Measurements from ENCODE around the gene NIPAL4. TPM values are rescaled to one million over a fixed set of nuclear protein-coding genes. Genes with fewer than 3 reads are reported as not detected.

Gene NIPAL4
- total and polyA plus RNA-seq, 2 donors (not counting 3 experiments of a cell fraction or from before 2014, with no cell fraction given): not detected

- no peak overlapping the region for H2AFZ ChIP-seq (ENCODE audit: low read depth, low read length)
- TF ChIP-seq FOS (IDR thresholded peaks at IDR 0.05; ENCODE audit: borderline replicate concordance, insufficient read depth, low read length) (peak; percentile 59), POLR2A (IDR thresholded peaks at IDR 0.05; ENCODE audit: low read depth, low read length) (no peak), JUN (IDR thresholded peaks at IDR 0.05; ENCODE audit: borderline replicate concordance, insufficient read depth, insufficient read length, low read depth) (peak; percentile 44), MYC (IDR thresholded peaks at IDR 0.05; ENCODE audit: low read depth, low read length) (no peak)
- H3K4me3 ChIP-seq (replicated peaks in 1 of 3; ENCODE audit: insufficient read depth in 1 of 3, low read depth in 1 of 3, low read length in 3 of 3): no peak overlapping the region
- peaks cover 17 to 22% of the 10 kb centered on the region in 2 experiments for H3K27me3 ChIP-seq (ENCODE audit: control insufficient read depth in 2 of 2, insufficient read depth in 2 of 2, low read length in 2 of 2)
- DNase-seq (ENCODE audit: low read depth, low spot score) (no peak), FAIRE-seq (peak; percentile 64)
- dilution Hi-C loops (cut with MboI; ENCODE audit: extremely low pct_ligation_motif_present, low sequenced_read_pairs) (no loop called here), intact Hi-C loops (cut with micrococcal nuclease) (no loop called here)
- H4K20me1 ChIP-seq (replicated peaks; ENCODE audit: control insufficient read depth, extremely low read depth, insufficient read depth, low read length): no peaks in the 10 kb centered on the region
- H3K36me3 ChIP-seq (ENCODE audit: control insufficient read depth in 2 of 2, extremely low read depth in 1 of 2, insufficient read depth in 2 of 2, low read length in 2 of 2): no peaks in the 10 kb centered on the region
- no peaks in the 10 kb centered on the region for H3K79me2 ChIP-seq (ENCODE audit: control insufficient read depth, insufficient read depth, low read length)
- BruUV-seq (replicated peaks): no TSS peak
- POLR2A ChIA-PET: no interaction called here
- H3K9ac ChIP-seq (replicated peaks; ENCODE audit: extremely low read depth, insufficient read depth, low read length): no peak overlapping the region
- no peaks in the 10 kb centered on the region for H3K9me3 ChIP-seq (replicated peaks; ENCODE audit: control insufficient read depth, insufficient read depth, low read length)
- no peak overlapping the region for H3K27ac ChIP-seq (ENCODE audit: insufficient read depth, low read depth, low read length)
- no peaks in the 10 kb centered on the region for H3K4me1 ChIP-seq (ENCODE audit: control insufficient read depth, extremely low read depth, insufficient read depth, low read length)
- no peak overlapping the region for H3K4me2 ChIP-seq (ENCODE audit: insufficient read depth, low read length)
- no peaks in the 10 kb centered on the region for H3K9me1 ChIP-seq (replicated peaks; ENCODE audit: control insufficient read depth, extremely low read depth, insufficient read depth, low read length)
- CTCF ChIA-PET: interaction anchor here (1.0 kb wide), 1 partner anchor 18 kb away, joined by 4 read pairs; no protein-coding TSS in a partner anchor
These were observed 4.6 kb downstream of the NIPAL4 start for GRCh38 chr5:157464519-157465171.

- ChIA-PET CTCF (interaction anchor here (1.4 to 4.3 kb wide), 3 partner anchors 12 to 140 kb away, joined by 3 to 28 read pairs (median 7); no protein-coding TSS in a partner anchor), POLR2A (no interaction called here)
- Histone ChIP-seq H3K9ac (replicated peaks; ENCODE audit: extremely low read depth, insufficient read depth, low read length) (no peak overlapping the region), H3K27ac (ENCODE audit: insufficient read depth, low read depth, low read length) (no peak overlapping the region), H3K36me3 (ENCODE audit: control insufficient read depth in 2 of 2, extremely low read depth in 1 of 2, insufficient read depth in 2 of 2, low read length in 2 of 2) (no peaks in the 10 kb centered on the region), H2AFZ (ENCODE audit: low read depth, low read length) (no peak overlapping the region), H3K9me3 (replicated peaks; ENCODE audit: control insufficient read depth, insufficient read depth, low read length) (no peaks in the 10 kb centered on the region), H3K4me2 (ENCODE audit: insufficient read depth, low read length) (no peak overlapping the region), H3K4me1 (ENCODE audit: control insufficient read depth, extremely low read depth, insufficient read depth, low read length) (peaks cover 4% of the 10 kb centered on the region), H3K4me3 (replicated peaks in 1 of 3; ENCODE audit: insufficient read depth in 1 of 3, low read depth in 1 of 3, low read length in 3 of 3) (no peak overlapping the region), H3K79me2 (ENCODE audit: control insufficient read depth, insufficient read depth, low read length) (no peaks in the 10 kb centered on the region), H3K9me1 (replicated peaks; ENCODE audit: control insufficient read depth, extremely low read depth, insufficient read depth, low read length) (no peaks in the 10 kb centered on the region), H3K27me3 (ENCODE audit: control insufficient read depth in 2 of 2, insufficient read depth in 2 of 2, low read length in 2 of 2) (no peaks in the 10 kb centered on the region), H4K20me1 (replicated peaks; ENCODE audit: control insufficient read depth, extremely low read depth, insufficient read depth, low read length) (no peaks in the 10 kb centered on the region)
- DNase-seq (ENCODE audit: low read depth, low spot score) (no peak), FAIRE-seq (no peak)
- no peak for TF ChIP-seq POLR2A (IDR thresholded peaks at IDR 0.05; ENCODE audit: low read depth, low read length)
- dilution Hi-C loops (cut with MboI; ENCODE audit: extremely low pct_ligation_motif_present, low sequenced_read_pairs): no loop called here
- BruUV-seq (replicated peaks): no TSS peak
- intact Hi-C loops (cut with micrococcal nuclease): no loop called here
These were observed 8.4 kb downstream of the NIPAL4 start for GRCh38 chr5:157468293-157468965.

All from endothelial cell of umbilical vein (primary cell).